Activated naive CD4-positive, alpha-beta T cell treated with anti-CD3 and anti-CD28 coated beads, Interleukin-2, amount 50 U/mL, for 72 hours (primary cell): Measurements from ENCODE around the gene UACA. TPM values are rescaled to one million over a fixed set of nuclear protein-coding genes. Genes with fewer than 3 reads are reported as not detected.
"Not testable (repeated sequence)": the region's sequence is repeated elsewhere in the genome, so short reads cannot be mapped to it uniquely, and the experiment has no call there.

Experiments
- ATAC-seq, 2 donors: fragments of 150-1000 bp; cut with Tn5 transposase; 2 replicates each; pipeline ENCODE4 v1.10.0; 2021; ENCODE audit warnings: mild to moderate bottlenecking in 2 of 2, moderate library complexity in 2 of 2
- DNase-seq, 2 donors: peaks; one replicate each; pipeline ENCODE4 v3.0.0; 2021 to 2022; ENCODE audit warnings: low spot score in 2 of 2
- H3K27ac Mint-ChIP-seq, 2 donors: one replicate each; pipeline ENCODE4 v1.8.0; 2022; ENCODE audit warnings: mild to moderate bottlenecking in 2 of 2, mixed read lengths in 2 of 2
- H3K36me3 Mint-ChIP-seq, 2 donors: one replicate each; pipeline ENCODE4 v1.8.0; 2022; ENCODE audit warnings: mixed read lengths in 2 of 2
- H3K9me3 Mint-ChIP-seq, 2 donors: one replicate each; pipeline ENCODE4 v1.8.0; 2022; ENCODE audit warnings: mixed read lengths in 2 of 2
- total RNA-seq, 2 donors: library from RNA; stranded (reverse); gene quantifications; one replicate each; pipeline ENCODE4 v1.2.3, GENCODE V29; 2022

Gene UACA
- total RNA-seq, 2 donors from 2014 or later = 2.8 to 7.7 TPM

DNA sequence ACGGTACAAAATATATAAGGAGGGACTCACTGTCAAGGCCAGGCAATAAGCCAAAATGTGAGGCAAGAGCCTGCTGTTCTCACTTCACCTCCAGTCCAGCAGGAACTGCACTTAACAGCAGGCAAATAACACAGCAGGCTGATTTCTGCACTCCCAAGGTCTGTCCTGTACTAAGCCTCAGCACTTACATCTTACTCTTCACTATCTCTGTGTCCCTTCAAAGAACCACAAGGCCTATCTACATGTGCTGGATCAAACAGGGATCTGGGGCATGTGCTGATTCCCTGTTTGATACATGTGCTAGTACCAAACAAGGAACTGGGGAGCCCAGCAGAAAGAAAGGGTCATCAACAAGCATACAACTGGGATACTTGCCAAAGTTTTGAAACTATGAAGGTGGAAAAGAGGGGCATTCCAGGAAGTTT is 22.2 kb downstream of the UACA start:
- no peaks in the 10 kb centered on the region for H3K36me3 Mint-ChIP-seq
- no peaks in the 10 kb centered on the region for H3K9me3 Mint-ChIP-seq
- no peak for ATAC-seq
- H3K27ac Mint-ChIP-seq = no peak overlapping the region
- DNase-seq = no peak

DNA sequence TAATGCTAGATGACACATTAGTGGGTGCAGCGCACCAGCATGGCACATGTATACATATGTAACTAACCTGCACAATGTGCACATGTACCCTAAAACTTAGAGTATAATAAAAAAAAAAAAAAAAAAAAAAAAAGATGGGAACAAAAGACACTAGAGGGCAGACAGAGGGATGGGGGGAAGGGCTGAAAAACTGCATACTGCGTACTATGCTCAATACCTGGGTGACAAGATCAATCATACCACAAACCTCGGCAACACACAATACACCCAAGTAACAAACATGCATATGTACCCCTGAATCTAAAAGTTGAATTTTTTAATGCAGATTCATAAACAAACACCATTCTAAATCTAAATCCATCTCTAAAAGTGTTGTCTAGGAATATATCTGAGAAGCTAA is 28.3 kb downstream of the UACA start:
- not testable (repeated sequence) for DNase-seq, H3K27ac Mint-ChIP-seq, ATAC-seq, H3K9me3 Mint-ChIP-seq, H3K36me3 Mint-ChIP-seq

DNA sequence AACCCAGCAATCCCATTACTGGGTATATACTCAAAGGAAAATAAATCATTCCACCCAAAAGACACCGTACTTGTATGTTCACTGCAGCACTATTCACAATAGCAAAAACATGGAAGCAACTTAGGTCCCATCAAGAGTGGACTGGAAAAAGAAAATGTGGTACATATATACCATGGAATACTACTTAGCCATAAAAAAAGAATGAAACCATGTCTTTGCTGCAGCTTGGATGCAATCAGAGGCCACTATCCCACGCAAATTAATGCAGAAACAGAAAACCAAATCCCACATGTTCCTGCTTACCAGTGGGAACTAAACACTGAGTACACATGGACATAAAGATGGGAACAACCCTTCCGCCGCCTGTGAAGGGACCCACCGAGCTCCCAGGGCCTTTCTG is 34.2 kb downstream of the UACA start:
- Mint-ChIP-seq H3K9me3 (no peaks in the 10 kb centered on the region), H3K36me3 (no peaks in the 10 kb centered on the region), H3K27ac (no peak overlapping the region)
- DNase-seq = no peak
- no peak for ATAC-seq

DNA sequence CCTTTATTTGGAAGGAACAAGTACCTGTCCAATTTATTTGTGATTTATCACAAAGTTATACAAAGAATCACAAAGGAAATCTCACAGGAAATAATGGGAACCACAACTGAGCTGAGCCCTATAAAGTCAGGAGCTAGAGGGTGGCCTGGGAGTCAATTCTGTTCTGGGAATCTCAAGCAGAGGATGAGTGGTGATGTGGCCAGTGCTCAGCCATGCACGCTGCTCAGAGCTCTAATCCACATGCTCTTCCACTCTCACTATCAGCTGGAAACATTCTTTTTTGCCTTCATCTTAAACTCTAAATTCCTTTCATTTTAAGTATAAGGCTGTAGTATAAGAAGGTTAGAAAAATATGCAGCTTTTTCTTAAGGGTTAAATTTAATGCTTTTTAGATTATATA is 36.6 kb downstream of the UACA start:
- Mint-ChIP-seq H3K36me3 (no peaks in the 10 kb centered on the region), H3K9me3 (no peaks in the 10 kb centered on the region), H3K27ac (no peak overlapping the region)
- ATAC-seq (no peak), DNase-seq (no peak)

DNA sequence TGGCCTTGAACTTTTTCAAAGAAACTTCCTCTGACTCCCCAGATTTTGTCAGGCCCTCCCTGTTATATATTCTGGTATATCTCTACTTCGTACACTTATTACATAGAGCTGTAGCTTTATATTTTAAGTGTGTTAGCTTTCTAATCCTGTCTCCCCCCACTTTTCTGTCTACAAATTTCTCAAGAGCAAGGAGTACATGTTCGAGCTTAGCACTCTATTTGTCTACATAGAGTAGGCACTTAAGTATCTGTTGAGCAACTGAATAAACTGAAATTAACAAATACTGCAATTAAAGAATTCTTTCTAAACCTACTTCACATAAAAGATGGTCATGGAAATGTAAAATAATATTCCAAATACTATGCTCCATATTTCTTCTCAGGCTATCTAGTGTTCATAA is 39.4 kb downstream of the UACA start:
- no peaks in the 10 kb centered on the region for H3K9me3 Mint-ChIP-seq
- no peak for DNase-seq
- no peak for ATAC-seq
- no peak overlapping the region for H3K27ac Mint-ChIP-seq
- no peaks in the 10 kb centered on the region for H3K36me3 Mint-ChIP-seq

DNA sequence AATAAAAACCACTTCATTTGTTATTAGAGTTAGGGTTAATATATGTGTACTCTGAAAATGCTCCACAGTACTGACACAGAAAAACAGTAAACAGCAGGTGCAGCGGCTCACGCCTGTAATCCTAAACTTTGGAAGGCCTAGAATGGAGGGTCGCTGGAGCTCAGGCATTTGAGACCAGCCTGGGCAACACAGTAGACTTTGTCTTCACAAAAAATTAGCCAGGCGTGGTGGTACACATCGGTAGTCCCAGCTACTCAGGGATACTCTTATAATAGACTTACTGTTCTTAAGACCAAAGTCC is 40.3 kb downstream of the UACA start:
- Mint-ChIP-seq H3K27ac (no peak overlapping the region), H3K36me3 (no peaks in the 10 kb centered on the region), H3K9me3 (no peaks in the 10 kb centered on the region)
- ATAC-seq (no peak), DNase-seq (no peak)

DNA sequence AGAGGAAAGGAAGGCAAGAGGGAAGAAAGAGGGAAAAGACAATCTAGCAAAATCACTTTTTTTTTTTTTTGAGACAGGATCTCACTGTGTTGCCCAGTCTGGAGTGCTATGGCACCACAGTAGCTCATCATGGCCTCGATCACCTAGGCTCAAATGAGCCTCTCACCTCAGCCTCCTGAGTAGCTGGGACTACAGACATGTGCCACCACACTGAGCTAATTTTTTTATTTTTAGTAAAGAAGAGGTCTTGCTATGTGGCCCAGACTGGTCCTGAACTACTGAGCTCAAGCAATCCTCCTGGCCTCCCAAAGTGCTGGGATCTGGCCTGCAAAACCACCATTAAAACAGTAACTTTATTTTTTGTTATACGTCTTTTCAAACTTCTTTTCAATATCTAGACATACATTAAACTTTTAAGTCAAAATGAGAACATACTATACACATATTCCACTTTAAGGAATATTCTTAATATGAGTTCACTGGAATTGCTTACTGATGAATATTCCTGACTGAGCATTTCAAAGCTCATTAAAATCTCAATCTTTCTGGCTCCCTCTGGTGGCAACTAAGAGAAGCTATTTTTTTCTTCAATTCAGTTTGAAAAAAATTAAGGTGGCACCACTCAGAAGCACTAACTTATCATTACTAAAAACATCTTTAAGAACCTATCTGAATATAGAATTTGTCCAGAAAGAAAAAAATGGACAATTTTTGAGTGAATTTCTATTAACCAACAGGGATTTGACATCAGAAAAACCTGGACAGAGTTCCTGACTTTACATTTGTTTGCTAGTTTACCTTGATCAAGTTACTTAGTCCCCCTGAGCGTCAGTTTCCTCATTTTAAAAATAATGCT is 40.9 kb downstream of the UACA start:
- DNase-seq (no peak), ATAC-seq (no peak)
- no peaks in the 10 kb centered on the region for H3K9me3 Mint-ChIP-seq
- H3K27ac Mint-ChIP-seq = no peak overlapping the region
- H3K36me3 Mint-ChIP-seq = no peaks in the 10 kb centered on the region

DNA sequence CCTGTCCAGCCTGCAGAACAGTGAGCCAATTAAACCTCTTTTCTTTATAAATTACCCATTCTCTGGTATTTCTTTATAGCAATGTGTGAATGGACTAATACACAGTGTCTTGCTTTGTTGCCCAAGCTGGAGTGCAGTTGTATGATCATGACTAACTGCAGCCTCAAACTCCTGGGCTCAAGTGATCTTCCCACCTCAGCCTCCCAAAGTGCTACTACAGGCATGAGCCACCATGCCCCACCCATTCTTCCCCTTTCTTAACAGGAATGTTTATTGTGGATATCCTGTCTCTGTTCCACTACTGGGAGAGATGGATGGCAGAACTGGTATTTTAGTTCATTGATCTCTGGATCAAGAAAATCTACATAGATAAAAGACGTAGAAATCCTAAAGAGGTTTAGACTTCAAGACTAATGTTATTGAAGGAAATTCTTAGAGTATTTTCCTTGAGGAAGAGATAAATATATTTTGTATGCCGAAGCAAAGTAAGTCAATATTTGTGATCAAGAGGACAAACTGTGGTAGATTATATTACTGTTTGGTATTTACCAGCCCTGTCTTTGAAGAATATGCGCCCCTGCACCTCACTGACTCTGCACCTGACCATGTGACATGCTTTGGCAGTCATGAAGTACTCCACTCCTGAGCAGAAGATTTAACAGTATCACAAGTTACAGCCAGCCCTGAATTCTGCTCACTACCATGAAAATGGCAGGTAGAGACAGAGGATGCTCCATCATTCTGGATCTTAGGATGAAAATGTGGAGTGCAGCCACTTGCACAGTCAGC is 42.9 kb downstream of the UACA start:
- Mint-ChIP-seq H3K9me3 (no peaks in the 10 kb centered on the region), H3K36me3 (no peaks in the 10 kb centered on the region), H3K27ac (no peak overlapping the region)
- ATAC-seq (no peak), DNase-seq (no peak)

DNA sequence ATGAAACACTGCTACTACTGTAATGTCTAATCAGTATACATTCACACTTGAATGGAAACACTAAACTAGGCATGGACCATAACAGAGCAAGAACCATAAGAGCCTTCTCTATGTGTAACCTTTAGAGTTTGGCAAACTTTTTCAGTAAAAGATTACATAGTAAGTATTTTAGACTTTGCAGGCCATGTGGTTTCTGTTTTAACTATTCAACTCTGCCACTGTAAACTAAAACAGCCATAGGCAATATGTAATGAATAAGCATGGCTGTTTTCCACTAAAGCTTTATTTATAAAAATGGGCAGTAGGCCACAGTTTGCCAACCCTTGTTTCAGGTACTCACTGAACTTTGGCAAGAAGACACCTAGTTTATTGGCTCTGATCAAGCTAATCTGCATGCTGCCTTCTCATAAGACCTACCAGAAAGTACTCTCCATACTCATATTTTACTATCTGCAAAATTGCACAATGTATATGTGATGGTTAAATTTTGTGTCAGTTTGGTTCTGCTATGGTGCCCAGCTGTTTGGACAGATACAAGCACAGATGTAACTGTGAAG is 46.0 kb downstream of the UACA start:
- DNase-seq = no peak

DNA sequence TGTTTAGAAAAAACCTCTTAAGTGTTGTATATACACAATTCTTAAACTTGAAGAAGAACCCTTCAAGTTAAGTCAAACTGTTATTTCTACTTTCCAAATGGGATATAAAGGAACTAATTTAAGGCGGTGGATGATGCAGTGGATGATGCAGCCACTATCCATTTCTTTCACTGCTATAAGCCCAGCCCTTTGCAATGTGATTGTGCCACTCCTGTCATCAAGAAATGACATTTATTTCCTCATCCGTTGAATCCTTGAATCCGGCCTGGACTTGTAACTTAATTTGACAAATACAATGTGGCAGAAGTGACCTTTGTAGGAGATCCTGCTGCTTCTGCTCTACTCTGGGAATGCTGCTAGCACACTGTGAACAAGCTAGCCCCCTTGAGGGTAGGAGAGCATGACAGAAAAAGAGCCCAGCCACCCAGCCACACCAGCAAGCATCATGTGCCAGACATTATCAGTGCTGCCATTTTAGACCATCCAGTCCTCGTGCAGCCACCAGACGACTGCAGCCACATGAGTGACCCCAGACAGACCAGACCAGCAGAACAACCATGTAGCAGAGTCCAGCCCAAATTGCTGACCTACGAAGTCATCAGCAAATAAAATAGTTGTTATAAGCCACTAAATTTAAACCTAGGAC is 47.4 kb downstream of the UACA start:
- Mint-ChIP-seq H3K36me3 (no peaks in the 10 kb centered on the region), H3K9me3 (no peaks in the 10 kb centered on the region), H3K27ac (no peak overlapping the region)
- no peak for ATAC-seq
- no peak for DNase-seq

More for the DNA sequence above, 46.0 kb downstream of the UACA start:
- no peak overlapping the region for H3K27ac Mint-ChIP-seq
- H3K36me3 Mint-ChIP-seq = no peaks in the 10 kb centered on the region
- no peaks in the 10 kb centered on the region for H3K9me3 Mint-ChIP-seq
- no peak for ATAC-seq

DNA sequence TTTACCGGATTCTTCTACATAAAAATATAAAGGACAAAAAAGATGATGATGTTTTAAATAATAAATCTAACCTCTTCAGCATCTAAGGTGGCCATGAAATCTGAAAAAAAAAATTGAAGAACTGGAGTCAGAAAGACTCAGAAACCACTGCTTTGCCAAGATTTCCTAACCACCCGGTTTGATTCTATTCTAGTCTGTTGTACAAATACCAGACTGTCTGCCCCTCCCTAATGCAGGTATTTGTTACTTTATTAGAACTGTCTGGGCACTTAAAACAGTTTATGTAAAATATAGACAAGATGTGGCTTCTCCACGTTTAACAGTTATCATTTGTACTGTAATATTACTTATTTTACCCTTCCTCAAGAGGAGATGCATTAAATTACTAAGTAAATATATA is 48.8 kb downstream of the UACA start:
- DNase-seq (no peak), ATAC-seq (no peak)
- H3K9me3 Mint-ChIP-seq = no peaks in the 10 kb centered on the region
- H3K36me3 Mint-ChIP-seq = no peaks in the 10 kb centered on the region
- H3K27ac Mint-ChIP-seq = no peak overlapping the region

DNA sequence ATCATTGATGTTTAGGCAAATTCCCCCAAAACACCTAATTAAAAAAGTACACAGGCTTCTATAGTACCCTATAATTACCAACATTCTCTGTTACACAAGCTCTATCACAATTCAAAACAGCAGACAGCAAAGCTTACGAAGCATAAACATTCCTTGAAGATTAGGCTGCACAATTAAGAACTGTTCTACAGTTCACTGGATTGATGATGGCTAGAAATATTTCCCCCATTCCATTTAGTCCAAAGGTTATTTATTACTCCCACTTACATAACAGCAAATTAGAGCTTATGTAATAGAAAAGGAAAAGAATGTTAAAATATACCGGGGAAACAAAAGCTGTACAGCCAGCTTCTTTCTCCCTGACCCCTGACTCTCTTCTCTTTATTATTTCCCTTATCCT is 49.3 kb downstream of the UACA start:
- DNase-seq (no peak), ATAC-seq (no peak)
- H3K27ac Mint-ChIP-seq = no peak overlapping the region
- no peaks in the 10 kb centered on the region for H3K9me3 Mint-ChIP-seq
- no peaks in the 10 kb centered on the region for H3K36me3 Mint-ChIP-seq

DNA sequence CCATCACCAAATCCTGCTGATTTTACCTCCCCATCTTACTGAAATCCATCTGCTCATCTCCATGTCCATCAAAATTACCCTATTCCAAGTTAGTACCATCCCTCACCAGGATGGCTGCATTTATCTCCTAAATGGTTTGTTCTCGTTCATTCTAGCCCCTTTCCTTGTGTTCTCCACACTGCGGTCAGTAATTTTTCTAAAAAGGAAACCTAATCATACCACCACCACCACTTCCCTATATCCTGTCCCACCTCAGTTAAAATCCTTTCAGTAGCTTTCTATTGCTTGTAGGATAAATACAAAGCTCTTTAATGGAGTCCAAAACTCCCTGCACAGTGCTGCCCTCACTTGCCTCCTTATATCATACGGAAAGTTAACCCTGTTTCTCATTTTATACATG is 51.1 kb downstream of the UACA start:
- no peaks in the 10 kb centered on the region for H3K9me3 Mint-ChIP-seq
- no peaks in the 10 kb centered on the region for H3K36me3 Mint-ChIP-seq
- ATAC-seq (no peak), DNase-seq (no peak)
- no peak overlapping the region for H3K27ac Mint-ChIP-seq

DNA sequence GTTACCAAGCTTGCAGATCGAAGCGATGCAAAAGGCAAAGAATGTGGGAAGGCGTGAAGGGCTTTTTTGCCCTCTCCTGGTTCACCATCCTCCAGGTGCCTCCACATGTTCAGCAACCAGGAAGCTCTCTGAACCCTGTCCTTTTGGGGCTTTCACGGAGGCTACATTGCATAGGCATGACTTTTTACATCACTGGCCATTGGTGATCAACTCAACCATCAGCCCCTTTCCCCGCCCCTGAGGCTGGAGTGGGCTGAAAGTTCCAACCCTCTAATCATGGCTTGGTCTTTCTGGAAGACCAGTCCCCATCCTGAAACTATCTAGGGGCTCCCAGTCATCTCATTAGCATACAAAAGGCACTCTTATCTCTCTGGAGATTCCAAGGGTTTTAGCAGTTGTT is 52.6 kb downstream of the UACA start:
- Mint-ChIP-seq H3K9me3 (no peaks in the 10 kb centered on the region), H3K27ac (no peak overlapping the region), H3K36me3 (no peaks in the 10 kb centered on the region)
- DNase-seq = no peak
- no peak for ATAC-seq

DNA sequence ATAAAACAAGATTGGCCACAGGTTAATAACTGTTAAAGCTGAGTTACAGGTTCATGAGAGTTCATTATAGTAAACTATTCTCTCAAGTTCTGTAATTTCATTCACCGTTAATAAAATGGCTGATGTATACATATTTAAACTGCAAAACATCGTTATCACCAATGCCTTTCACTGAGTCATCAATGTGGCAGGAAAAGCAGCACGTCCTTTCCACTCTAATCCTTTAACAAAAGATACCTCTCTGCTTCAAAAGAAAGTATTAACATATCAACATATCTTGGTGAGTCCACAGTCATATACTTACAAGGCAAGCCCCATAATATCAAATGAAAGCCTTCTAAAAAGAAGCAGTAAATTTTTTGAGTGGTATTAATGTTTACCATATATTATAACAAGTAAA is 54.5 kb downstream of the UACA start:
- DNase-seq (no peak), ATAC-seq (no peak)
- Mint-ChIP-seq H3K27ac (no peak overlapping the region), H3K9me3 (no peaks in the 10 kb centered on the region), H3K36me3 (no peaks in the 10 kb centered on the region)

DNA sequence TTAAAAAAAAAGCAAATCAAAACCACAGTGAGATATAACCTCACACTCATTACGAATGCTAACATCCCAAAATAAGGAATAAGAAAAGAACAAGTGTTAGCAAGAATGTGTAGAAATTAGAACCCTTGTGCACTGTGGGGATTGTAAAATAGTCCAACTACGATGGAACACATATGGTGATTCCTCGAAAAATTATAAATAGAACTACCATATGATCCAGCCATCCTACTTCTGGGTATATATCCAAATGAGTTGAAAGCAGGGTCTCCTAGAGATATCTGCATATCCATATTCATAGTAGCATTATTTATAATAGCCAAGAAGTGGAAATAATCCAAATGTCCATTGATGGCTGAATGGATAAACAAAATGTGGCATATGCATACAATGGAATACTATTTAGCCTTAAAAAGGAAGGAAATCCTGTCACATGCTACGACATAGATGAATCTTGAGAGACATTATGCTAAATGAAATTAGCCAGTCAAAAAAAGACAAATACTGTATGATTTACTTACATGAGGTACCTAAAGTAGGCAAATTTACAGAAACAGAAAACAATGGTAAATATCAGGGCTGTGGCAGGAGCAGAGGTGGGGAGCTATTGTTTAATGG is 55.6 kb downstream of the UACA start:
- no peaks in the 10 kb centered on the region for H3K36me3 Mint-ChIP-seq
- DNase-seq (no peak), ATAC-seq (no peak)
- H3K27ac Mint-ChIP-seq = no peak overlapping the region
- no peaks in the 10 kb centered on the region for H3K9me3 Mint-ChIP-seq

DNA sequence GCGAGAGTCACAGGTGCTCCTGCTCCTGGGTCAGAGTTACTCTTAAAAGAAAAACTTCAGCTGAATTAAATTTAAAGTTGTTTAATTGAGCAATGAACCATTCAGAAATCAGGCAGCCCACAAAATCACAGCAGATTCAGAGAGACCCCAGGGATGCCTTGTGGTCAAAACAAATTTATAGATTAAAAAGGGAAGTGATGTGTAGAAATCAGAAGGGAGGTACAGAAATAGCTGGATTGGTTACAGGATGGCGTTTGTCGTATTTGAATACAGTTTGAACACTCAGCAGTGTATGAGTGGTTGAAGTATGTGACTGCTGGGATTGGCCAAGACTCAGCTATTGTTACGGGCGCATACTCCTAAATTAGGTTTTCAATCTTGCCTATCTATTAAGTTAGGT is 58.6 kb downstream of the UACA start:
- Mint-ChIP-seq H3K36me3 (no peaks in the 10 kb centered on the region), H3K9me3 (no peaks in the 10 kb centered on the region), H3K27ac (no peak overlapping the region)
- DNase-seq (no peak), ATAC-seq (no peak)
